Head of caudate nucleus (tissue), 42 donors: ENCODE measurements around the gene S100G.

ENCODE experiments used
- DNase-seq, 42 donors: peaks; one replicate each; pipeline versions ENCODE4 v3.0.0 to v3.0.0-alpha.2; 2020 to 2021; ENCODE audit warnings: mixed read lengths in 7 of 42
- intact Hi-C: fragments of 100-400 bp; cut with DNase I; formaldehyde crosslinking; loops from one replicate; pipeline ENCODE4 v1.15.0; 2022

Gene S100G

DNA sequence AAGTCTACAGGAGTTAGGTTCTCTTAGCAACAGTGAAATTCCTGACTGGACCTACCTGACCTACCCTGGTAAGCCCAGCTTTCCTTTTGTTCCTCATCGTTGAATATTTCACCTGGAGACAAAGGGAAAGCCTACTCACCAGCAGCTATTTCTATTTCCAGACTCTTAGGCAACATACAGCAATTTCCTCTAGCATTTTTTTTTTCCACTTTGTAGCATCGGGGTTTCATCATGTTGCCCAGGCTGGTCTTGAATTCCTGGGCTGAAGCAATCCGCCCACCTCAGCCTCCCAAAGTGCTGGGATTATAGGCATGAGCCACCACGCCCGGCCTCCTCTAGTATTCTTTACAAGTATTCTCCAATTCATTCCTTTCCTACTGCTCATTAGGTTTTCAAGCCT lies 6.8 kb upstream of the S100G start:
- no peak for DNase-seq
- intact Hi-C loops = no loop called here

DNA sequence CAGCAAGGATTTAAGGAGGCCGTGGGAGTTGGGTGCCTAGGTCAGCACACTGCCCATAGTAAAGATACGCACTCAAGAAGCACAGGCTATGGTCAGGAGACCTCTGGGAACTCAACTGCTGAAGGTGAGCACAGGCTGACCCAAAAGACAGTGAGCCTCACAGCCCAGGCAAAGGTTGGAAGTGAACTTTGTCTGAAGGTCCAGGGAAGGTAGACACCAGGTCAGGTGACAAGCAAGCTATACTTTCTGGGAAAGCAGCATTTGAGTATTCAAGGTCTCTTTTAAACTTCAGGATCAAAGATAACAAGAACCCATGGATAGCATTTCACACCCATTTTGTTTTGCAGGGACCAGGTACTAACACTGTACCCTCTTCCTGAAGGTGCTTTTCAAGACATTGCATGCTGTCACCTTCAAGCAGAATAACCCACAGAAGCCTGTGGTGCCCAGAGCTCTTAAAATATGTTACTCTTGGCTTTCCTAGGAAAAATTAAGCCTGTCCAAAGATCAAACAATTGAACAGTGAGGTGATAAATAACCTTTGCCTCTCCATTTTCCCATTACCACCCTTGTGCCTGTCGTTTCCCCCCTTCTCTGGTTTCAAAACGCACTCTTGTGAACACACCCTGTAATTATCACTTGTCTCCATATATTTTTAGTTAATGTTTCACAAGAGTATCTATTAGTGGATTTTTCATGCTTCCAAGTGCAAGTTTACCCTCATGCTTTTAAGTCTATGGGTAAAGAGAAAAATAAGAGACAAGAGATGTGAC lies 3.4 kb upstream of the S100G start:
- no peak for DNase-seq
- intact Hi-C loops = no loop called here

GRCh38 chrX:16651391-16652024 lies 1.6 kb downstream of the S100G start:
- DNase-seq = no peak
- intact Hi-C loops = no loop called here

GRCh38 chrX:16653424-16653823 lies 3.5 kb downstream of the S100G start:
- DNase-seq = no peak
- intact Hi-C loops = no loop called here

- no peak for DNase-seq
- intact Hi-C loops = no loop called here
Measured at GRCh38 chrX:16654093-16654492, 4.1 kb downstream of the S100G start.

DNA sequence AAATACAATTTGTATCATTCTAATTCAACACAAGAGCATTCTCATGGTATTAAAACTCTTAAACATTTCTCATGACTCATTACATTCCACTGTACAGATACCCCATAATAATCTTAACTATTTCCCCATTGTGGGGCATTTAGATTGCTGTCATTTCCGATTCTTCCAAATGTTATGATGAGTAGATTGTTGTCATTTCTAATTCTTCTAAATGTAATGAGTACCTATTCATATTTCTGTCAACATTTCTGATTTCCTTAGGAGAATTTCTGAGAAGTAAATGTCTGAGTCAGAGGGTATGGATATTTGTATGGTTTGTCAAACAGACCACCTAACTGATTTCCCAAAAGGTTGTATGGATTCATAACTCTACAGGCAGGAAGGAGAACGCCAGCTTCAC lies 8.3 kb downstream of the S100G start:
- no peak for DNase-seq
- intact Hi-C loops = no loop called here

- DNase-seq = no peak
- intact Hi-C loops = no loop called here
Measured at GRCh38 chrX:16659321-16659720, 9.4 kb downstream of the S100G start.

GRCh38 chrX:16661495-16661894 lies 11.5 kb downstream of the S100G start:
- no peak for DNase-seq
- intact Hi-C loops = no loop called here

DNA sequence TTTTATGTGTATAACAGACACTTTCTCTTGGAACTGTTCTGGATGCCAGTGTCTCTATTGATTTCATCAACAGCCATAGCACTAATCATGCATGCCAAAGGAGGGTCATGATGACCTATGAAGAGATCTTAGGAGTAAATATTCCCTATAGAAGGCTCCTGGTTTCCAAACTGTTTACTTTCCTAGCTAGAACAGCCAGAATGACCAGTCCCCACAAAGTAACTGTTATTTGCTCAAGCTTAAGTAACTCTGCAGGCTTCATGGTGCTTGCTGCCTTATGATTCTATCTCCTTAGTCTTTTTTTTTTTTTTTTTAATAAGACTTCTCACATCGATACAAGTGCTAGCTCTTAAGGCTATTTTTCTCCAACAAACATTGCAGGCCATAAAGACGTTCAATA lies 12.4 kb downstream of the S100G start:
- intact Hi-C loops = no loop called here
- DNase-seq = no peak

DNA sequence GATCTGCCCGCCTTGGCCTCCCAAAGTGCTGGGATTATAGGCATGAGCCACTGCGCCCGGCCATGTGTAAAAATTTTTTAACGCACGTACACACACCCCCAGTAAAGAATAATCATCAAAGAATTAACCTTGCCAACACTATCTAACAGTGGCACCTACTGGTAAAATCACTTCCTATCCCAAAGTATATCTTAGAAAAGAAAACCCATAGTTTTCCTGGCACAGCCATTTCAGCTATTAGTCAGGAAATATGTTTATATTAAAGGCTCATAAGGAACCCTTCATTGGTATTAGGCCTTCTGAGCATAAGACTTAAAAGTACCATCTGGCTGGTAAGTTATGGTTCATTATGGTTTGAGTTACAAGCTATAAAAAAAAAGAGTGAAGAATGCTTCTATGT lies 14.1 kb downstream of the S100G start:
- intact Hi-C loops = no loop called here
- DNase-seq = no peak

DNA sequence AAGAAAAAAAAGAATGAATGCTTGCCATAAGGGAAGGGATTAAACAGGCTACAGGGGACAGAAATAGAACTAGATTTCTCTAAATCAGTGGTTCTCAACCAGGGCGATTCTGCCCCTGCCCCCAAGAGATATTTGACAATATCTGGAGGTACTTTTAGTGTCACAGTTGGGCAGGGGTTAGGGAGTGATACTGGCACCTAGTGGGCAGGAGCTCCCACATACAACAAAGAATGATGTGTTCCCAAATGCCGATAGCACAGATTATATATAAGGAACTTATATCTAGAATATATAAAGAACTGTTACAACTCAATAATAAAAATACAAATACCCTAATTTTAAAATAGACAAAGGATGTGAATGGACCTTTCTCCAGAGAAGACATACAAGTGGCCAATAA lies 14.7 kb downstream of the S100G start:
- no peak for DNase-seq

GRCh38 chrX:16665089-16665488 lies 15.1 kb downstream of the S100G start:
- intact Hi-C loops = no loop called here
- DNase-seq = no peak

More for the DNA sequence above, 14.7 kb downstream of the S100G start:
- intact Hi-C loops = no loop called here

GRCh38 chrX:16666541-16666940 lies 16.6 kb downstream of the S100G start:
- intact Hi-C loops = no loop called here
- peak in 26 of 42 donors; percentile 3 to 69 (median 28) for DNase-seq

DNA sequence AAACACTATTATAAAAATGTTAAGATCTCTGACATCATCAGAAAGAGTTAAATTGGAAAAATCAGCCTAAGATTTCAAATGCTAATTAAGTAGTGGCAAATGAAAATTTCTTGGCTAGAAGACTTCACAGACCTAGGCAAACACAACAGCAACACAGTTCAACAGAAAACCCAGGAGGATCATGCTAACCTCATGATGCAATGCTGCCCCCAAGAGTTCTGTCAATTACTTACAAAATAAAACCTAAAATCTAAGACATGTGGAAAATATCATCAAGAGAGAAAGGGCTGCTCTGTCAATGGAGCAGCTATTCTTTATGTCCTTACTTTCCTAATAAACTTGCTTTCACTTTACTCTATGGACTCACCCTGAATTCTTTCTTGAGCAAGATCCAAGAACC lies 21.0 kb downstream of the S100G start:
- intact Hi-C loops = no loop called here
- peak in 23 of 42 donors; percentile 1 to 64 (median 29) for DNase-seq

- intact Hi-C loops = no loop called here
- DNase-seq = no peak
Measured at GRCh38 chrX:16678689-16679088, 28.7 kb downstream of the S100G start.

- DNase-seq = no peak
- intact Hi-C loops = no loop called here
Measured at GRCh38 chrX:16683007-16683664, 33.2 kb downstream of the S100G start.

DNA sequence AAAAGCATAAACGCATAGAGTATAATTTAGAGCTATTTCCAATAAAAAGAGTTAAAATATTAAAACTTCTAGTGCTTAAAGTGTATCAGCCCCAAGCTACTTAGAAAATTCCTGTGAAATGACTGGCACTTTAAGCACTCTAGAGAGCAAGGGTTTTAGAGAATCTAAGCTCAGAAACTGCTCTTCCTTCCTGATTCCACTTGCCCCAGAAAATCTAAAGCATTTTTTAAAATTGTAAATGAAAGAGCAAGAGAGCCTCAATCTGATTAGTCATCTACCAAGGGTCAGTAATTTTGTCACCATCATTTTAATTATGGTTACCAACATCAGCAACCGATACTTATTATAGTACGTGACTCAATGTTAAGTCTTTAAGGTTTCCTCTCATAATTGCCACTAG lies 37.6 kb downstream of the S100G start:
- intact Hi-C loops = no loop called here
- DNase-seq = no peak

DNA sequence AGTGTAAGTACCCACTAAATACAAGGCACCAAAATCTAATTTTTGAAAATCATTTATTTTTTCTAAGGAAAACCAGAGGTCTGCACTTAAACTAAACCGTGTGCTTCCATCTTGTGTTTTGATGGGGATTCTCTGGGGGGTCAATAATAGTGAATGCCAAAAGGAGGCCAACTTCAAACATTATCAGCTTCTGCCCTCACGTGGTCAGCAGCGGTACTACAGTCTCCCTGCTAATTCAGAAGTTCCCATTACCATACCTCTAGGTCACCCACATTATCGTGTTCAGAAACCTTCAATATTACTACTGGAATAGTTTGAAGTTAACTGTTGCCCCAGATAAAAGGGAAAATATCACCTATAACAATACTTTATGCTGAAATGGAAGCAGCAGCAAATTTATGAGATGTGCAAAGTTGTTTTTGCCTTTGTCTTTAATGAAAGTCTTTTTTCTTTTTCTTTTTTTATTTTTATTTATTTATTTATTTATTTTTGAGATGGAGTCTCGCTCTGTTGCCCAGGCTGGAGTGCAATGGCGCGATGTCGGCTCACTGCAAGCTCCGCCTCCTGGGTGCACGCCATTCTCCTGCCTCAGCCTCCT lies 45.2 kb downstream of the S100G start:
- DNase-seq = peak in 41 of 42 donors; percentile 21 to 86 (median 68)
- intact Hi-C loops = no loop called here

DNA sequence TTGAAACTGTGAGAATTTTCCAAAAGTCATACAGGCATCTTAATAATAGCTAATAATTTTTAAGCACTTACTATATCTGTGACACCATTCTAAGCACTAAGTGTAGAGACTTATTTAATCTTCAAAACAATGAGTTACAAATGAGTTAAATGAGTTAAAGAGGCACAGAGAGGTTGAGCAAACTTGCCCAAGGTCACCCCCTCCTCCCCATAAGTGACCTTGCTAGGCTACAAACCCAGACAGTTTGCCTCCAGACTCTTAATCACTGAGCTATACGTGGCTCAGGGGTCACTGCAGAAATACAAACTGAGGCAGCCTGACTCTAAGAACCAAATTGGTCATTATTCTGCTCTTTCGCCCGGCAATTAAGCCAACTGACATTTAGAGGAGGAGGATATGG lies 47.0 kb downstream of the S100G start:
- DNase-seq = no peak
- intact Hi-C loops = no loop called here

DNA sequence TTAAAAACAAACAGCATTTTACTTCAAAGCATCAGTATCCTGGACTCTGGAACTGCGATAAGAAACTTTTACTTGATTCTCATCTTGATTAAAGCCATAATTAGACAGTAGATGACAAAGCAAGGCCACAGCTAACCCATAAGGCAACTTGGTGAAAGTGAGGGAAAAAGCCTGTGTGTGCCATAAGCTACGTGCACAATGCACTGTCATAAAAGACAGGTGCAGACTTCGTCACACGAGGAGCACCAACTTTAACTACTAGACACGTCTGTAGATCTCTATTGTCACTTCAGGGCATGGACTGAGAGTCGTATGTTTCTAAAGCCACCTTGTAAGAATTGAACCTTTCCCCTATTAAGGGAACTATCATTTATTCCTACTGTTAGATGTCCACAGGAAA lies 49.4 kb downstream of the S100G start:
- no peak for DNase-seq
- intact Hi-C loops = no loop called here
